MM.1S (cell line): ENCODE data around the gene CHID1.

Experiments used
- DNase-seq: peaks from one replicate; pipeline ENCODE4 v3.0.0-alpha.2; 2015
- H2AFZ ChIP-seq: fragments of 300-600 bp; sonication (generic); 2 replicates; pipeline ENCODE4 v1.6.0; 2016; ENCODE audit warnings: antibody characterized with exemption, low read length
- H3F3A ChIP-seq: fragments of 300-600 bp; sonication (generic); 2 replicates; pipeline ENCODE4 v1.6.1; 2016; ENCODE audit warnings: mild to moderate bottlenecking, antibody characterized with exemption, low read length, moderate library complexity, mixed read lengths; ENCODE audit not compliant: insufficient read depth
- H3K27ac ChIP-seq: fragments of 300-600 bp; sonication (generic); 2 replicates; pipeline ENCODE4 v1.5.1; 2016; ENCODE audit warnings: mild to moderate bottlenecking, low read length
- H3K27me3 ChIP-seq: fragments of 300-600 bp; sonication (generic); replicated peaks from 2 replicates; pipeline ENCODE4 v1.6.0; 2016; ENCODE audit warnings: low read length; ENCODE audit not compliant: insufficient read depth
- H3K36me3 ChIP-seq: fragments of 300-600 bp; sonication (generic); replicated peaks from 2 replicates; pipeline ENCODE4 v1.6.1; 2016; ENCODE audit warnings: mild to moderate bottlenecking, low read length, mixed read lengths; ENCODE audit not compliant: insufficient read depth
- H3K4me1 ChIP-seq: fragments of 300-600 bp; sonication (generic); 2 replicates; pipeline ENCODE4 v1.6.1; 2016; ENCODE audit warnings: low read length, mixed read lengths
- H3K4me2 ChIP-seq: fragments of 300-600 bp; sonication (generic); 2 replicates; pipeline ENCODE4 v1.6.0; 2016; ENCODE audit warnings: low read depth, low read length
- H3K4me3 ChIP-seq: fragments of 300-600 bp; sonication (generic); 2 replicates; pipeline ENCODE4 v1.5.1; 2016; ENCODE audit warnings: low read length, mixed read lengths
- H3K79me2 ChIP-seq: fragments of 300-600 bp; sonication (generic); 2 replicates; pipeline ENCODE4 v1.6.1; 2016; ENCODE audit warnings: mixed run types, low read length, mixed read lengths
- H3K9ac ChIP-seq: fragments of 300-600 bp; sonication (generic); 2 replicates; pipeline ENCODE4 v1.6.1; 2016; ENCODE audit warnings: low read length, mixed read lengths
- H3K9me2 ChIP-seq: fragments of 300-600 bp; sonication (generic); replicated peaks from 2 replicates; pipeline ENCODE4 v1.6.1; 2016; ENCODE audit warnings: mild to moderate bottlenecking, low read length, mixed read lengths; ENCODE audit not compliant: insufficient read depth
- H3K9me3 ChIP-seq: fragments of 300-600 bp; sonication (generic); replicated peaks from 2 replicates; pipeline ENCODE4 v1.6.1; 2016; ENCODE audit warnings: mild to moderate bottlenecking, low read length, mixed read lengths; ENCODE audit not compliant: insufficient read depth
- H4K20me1 ChIP-seq: fragments of 300-600 bp; sonication (generic); 2 replicates; pipeline ENCODE4 v1.6.1; 2016; ENCODE audit warnings: mild to moderate bottlenecking, low read length, moderate library complexity, mixed read lengths; ENCODE audit not compliant: insufficient read depth
- EZH2 ChIP-seq: fragments of 300-600 bp; sonication (generic); optimal IDR thresholded peaks from 2 replicates; pipeline ENCODE3; 2017; ENCODE audit warnings: low read depth, mild to moderate bottlenecking, antibody characterized with exemption, low read length, mixed read lengths
- EZH2phosphoT487 ChIP-seq: fragments of 300-600 bp; sonication (generic); IDR thresholded peaks from 2 replicates; pipeline ENCODE4 v1.6.1; 2018; ENCODE audit warnings: antibody characterized with exemption, low read length
- TF ChIP-seq, protein P1 (sequence below): fragments of 300-600 bp; sonication (generic); IDR thresholded peaks from 2 replicates; pipeline ENCODE4 v1.5.1; 2016; ENCODE audit warnings: antibody characterized with exemption, low read length, mixed read lengths

The CHID1 gene

GRCh38 chr11:886568-886967 is 24.0 kb downstream of the CHID1 start:
- no peak overlapping the region for H3K4me2 ChIP-seq
- no peaks in the 10 kb centered on the region for H3K9me2 ChIP-seq
- no peaks in the 10 kb centered on the region for H3K79me2 ChIP-seq
- H3K4me1 ChIP-seq: no peaks in the 10 kb centered on the region
- H3K4me3 ChIP-seq: no peak overlapping the region
- DNase-seq: no peak
- H3K9ac ChIP-seq: no peak overlapping the region
- no peaks in the 10 kb centered on the region for H4K20me1 ChIP-seq
- no peak overlapping the region for H2AFZ ChIP-seq
- H3K36me3 ChIP-seq: no peaks in the 10 kb centered on the region
- H3K27me3 ChIP-seq: no peaks in the 10 kb centered on the region
- no peak overlapping the region for H3K27ac ChIP-seq
- no peaks in the 10 kb centered on the region for H3F3A ChIP-seq
- TF ChIP-seq EZH2 (no peak), EZH2phosphoT487 (no peak)
- TF ChIP-seq, protein P1, sequence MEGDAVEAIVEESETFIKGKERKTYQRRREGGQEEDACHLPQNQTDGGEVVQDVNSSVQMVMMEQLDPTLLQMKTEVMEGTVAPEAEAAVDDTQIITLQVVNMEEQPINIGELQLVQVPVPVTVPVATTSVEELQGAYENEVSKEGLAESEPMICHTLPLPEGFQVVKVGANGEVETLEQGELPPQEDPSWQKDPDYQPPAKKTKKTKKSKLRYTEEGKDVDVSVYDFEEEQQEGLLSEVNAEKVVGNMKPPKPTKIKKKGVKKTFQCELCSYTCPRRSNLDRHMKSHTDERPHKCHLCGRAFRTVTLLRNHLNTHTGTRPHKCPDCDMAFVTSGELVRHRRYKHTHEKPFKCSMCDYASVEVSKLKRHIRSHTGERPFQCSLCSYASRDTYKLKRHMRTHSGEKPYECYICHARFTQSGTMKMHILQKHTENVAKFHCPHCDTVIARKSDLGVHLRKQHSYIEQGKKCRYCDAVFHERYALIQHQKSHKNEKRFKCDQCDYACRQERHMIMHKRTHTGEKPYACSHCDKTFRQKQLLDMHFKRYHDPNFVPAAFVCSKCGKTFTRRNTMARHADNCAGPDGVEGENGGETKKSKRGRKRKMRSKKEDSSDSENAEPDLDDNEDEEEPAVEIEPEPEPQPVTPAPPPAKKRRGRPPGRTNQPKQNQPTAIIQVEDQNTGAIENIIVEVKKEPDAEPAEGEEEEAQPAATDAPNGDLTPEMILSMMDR: no peak
- no peaks in the 10 kb centered on the region for H3K9me3 ChIP-seq

GRCh38 chr11:884578-885070 is 26.0 kb downstream of the CHID1 start:
- Histone ChIP-seq H3K4me1 (no peaks in the 10 kb centered on the region), H3K9me3 (no peaks in the 10 kb centered on the region), H3K9ac (no peak overlapping the region), H4K20me1 (no peaks in the 10 kb centered on the region), H3K27me3 (no peaks in the 10 kb centered on the region), H3K79me2 (no peaks in the 10 kb centered on the region), H3K27ac (no peak overlapping the region), H3K9me2 (no peaks in the 10 kb centered on the region), H3K4me2 (no peak overlapping the region), H2AFZ (no peak overlapping the region), H3K36me3 (no peaks in the 10 kb centered on the region), H3K4me3 (no peak overlapping the region), H3F3A (no peaks in the 10 kb centered on the region)
- DNase-seq: no peak
- TF ChIP-seq EZH2phosphoT487 (no peak), EZH2 (no peak)
- TF ChIP-seq, protein P1: no peak

DNA sequence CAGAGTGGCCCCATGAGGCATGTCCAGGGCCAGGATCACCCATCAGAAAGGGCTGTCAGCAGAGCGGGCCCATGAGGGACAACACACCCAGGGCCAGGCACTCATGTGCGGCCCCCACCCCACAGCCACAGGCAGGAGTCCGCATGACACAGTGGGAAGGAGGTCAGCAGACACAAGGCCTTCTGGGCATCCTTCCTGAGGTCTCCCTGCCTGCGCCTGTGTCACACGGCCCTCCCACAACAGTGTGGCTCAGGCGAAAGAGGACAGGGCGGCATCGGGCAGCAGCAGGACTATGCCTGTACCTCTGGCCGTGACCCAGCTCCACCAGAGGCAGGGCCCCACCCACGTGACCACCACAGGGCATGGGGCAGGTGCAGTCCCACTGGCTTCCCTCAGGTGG is 27.1 kb downstream of the CHID1 start:
- no peak overlapping the region for H3K9ac ChIP-seq
- TF ChIP-seq, protein P1: no peak
- no peak for TF ChIP-seq EZH2
- no peak for TF ChIP-seq EZH2phosphoT487
- H3K4me1 ChIP-seq: no peaks in the 10 kb centered on the region
- no peaks in the 10 kb centered on the region for H3K9me2 ChIP-seq
- H3K79me2 ChIP-seq: no peaks in the 10 kb centered on the region
- H3F3A ChIP-seq: no peaks in the 10 kb centered on the region
- DNase-seq: no peak
- no peak overlapping the region for H3K4me3 ChIP-seq
- no peak overlapping the region for H2AFZ ChIP-seq
- no peak overlapping the region for H3K4me2 ChIP-seq
- H4K20me1 ChIP-seq: no peaks in the 10 kb centered on the region
- H3K36me3 ChIP-seq: no peaks in the 10 kb centered on the region
- no peak overlapping the region for H3K27ac ChIP-seq
- no peaks in the 10 kb centered on the region for H3K27me3 ChIP-seq
- H3K9me3 ChIP-seq: no peaks in the 10 kb centered on the region

GRCh38 chr11:882596-882995 is 28.0 kb downstream of the CHID1 start:
- H2AFZ ChIP-seq: no peak overlapping the region
- DNase-seq: no peak
- TF ChIP-seq, protein P1: no peak
- TF ChIP-seq EZH2 (no peak), EZH2phosphoT487 (no peak)
- H3K79me2 ChIP-seq: no peaks in the 10 kb centered on the region
- no peak overlapping the region for H3K9ac ChIP-seq
- H3K4me2 ChIP-seq: no peak overlapping the region
- no peaks in the 10 kb centered on the region for H4K20me1 ChIP-seq
- no peaks in the 10 kb centered on the region for H3K9me2 ChIP-seq
- no peaks in the 10 kb centered on the region for H3K9me3 ChIP-seq
- H3K4me3 ChIP-seq: no peak overlapping the region
- H3K27ac ChIP-seq: no peak overlapping the region
- H3F3A ChIP-seq: no peaks in the 10 kb centered on the region
- no peaks in the 10 kb centered on the region for H3K36me3 ChIP-seq
- H3K4me1 ChIP-seq: no peaks in the 10 kb centered on the region
- H3K27me3 ChIP-seq: no peaks in the 10 kb centered on the region
